ENCODE results near the gene SPOCK1. TPM values are rescaled to one million over a fixed set of nuclear protein-coding genes. Genes with fewer than 3 reads are reported as not detected.

The SPOCK1 gene
- total RNA-seq, 1 donor from 2014 or later = 81.2 TPM

DNA sequence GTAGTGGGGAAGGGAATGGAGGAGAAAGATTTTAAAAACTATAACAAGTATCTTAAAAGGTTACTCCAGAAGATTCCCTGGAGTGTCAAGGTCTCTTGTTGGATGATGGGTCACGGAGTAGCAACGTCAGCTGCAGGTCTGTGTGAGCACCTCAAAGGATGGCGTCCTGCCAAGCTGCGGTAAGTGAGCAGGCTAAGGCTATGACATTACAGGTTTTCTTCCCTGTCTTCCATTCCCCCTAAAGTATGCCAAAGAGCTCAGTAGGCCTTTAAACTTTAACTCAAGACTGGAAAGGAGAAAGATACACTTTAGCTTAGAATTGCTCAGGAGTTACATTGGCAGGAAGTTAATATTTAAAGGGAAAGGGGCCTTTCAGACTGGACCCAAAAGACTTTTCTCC lies 17.5 kb downstream of the SPOCK1 start:
- Histone ChIP-seq H3K27ac (no peak overlapping the region), H3K9me3 (no peaks in the 10 kb centered on the region), H3K4me1 (no peaks in the 10 kb centered on the region), H3K27me3 (no peaks in the 10 kb centered on the region), H3K36me3 (no peaks in the 10 kb centered on the region), H3K4me3 (no peak overlapping the region)
- intact Hi-C loops (cut with DNase I) = no loop called here
- no peak for DNase-seq (ENCODE audit: low spot score in 2 of 2)
- TF ChIP-seq, protein P1, sequence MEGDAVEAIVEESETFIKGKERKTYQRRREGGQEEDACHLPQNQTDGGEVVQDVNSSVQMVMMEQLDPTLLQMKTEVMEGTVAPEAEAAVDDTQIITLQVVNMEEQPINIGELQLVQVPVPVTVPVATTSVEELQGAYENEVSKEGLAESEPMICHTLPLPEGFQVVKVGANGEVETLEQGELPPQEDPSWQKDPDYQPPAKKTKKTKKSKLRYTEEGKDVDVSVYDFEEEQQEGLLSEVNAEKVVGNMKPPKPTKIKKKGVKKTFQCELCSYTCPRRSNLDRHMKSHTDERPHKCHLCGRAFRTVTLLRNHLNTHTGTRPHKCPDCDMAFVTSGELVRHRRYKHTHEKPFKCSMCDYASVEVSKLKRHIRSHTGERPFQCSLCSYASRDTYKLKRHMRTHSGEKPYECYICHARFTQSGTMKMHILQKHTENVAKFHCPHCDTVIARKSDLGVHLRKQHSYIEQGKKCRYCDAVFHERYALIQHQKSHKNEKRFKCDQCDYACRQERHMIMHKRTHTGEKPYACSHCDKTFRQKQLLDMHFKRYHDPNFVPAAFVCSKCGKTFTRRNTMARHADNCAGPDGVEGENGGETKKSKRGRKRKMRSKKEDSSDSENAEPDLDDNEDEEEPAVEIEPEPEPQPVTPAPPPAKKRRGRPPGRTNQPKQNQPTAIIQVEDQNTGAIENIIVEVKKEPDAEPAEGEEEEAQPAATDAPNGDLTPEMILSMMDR (IDR thresholded peaks at IDR 0.05) = no peak

DNA sequence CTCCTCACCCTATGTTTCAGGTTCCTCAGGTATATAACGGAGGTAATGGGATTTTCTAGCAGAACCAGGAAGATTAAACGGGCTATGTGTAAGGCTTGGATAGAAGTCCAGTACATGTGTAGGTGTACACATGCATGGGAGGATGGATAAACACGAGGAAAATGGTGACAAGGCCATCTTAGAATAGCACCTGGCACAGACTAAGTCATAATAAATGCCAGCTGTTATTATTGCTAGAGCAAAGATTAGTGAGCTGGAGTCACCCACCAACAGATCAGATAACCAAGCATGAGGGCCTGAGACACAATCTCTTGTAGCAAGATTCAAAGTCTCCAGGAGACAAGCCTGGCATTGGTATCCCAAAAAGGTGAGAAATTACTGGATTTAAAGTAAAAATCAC lies 21.1 kb downstream of the SPOCK1 start:
- Histone ChIP-seq H3K27me3 (no peaks in the 10 kb centered on the region), H3K4me1 (no peaks in the 10 kb centered on the region), H3K9me3 (no peaks in the 10 kb centered on the region), H3K4me3 (no peak overlapping the region), H3K36me3 (no peaks in the 10 kb centered on the region), H3K27ac (no peak overlapping the region)
- DNase-seq (ENCODE audit: low spot score in 2 of 2) = no peak
- TF ChIP-seq, protein P1 (IDR thresholded peaks at IDR 0.05) = no peak
- intact Hi-C loops (cut with DNase I) = no loop called here

DNA sequence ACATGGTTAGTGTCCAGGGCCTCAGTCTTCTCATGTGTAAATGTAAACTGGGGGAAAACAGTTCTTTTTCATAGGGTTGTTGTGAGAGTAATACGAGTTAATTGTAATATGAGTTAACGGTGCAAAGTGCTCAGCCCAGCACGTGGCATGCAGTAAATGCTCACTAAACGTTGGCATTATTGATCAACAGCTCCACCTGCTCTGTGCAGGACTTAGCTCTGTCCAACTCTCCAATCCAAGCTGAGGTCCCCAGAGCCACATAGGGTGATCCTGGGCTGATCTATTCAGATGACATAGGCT lies 28.3 kb downstream of the SPOCK1 start:
- Histone ChIP-seq H3K27me3 (no peaks in the 10 kb centered on the region), H3K27ac (no peak overlapping the region), H3K4me3 (no peak overlapping the region), H3K9me3 (no peaks in the 10 kb centered on the region), H3K36me3 (no peaks in the 10 kb centered on the region), H3K4me1 (no peaks in the 10 kb centered on the region)
- no peak for DNase-seq (ENCODE audit: low spot score in 2 of 2)
- intact Hi-C loops (cut with DNase I) = no loop called here
- TF ChIP-seq, protein P1 (IDR thresholded peaks at IDR 0.05) = no peak

DNA sequence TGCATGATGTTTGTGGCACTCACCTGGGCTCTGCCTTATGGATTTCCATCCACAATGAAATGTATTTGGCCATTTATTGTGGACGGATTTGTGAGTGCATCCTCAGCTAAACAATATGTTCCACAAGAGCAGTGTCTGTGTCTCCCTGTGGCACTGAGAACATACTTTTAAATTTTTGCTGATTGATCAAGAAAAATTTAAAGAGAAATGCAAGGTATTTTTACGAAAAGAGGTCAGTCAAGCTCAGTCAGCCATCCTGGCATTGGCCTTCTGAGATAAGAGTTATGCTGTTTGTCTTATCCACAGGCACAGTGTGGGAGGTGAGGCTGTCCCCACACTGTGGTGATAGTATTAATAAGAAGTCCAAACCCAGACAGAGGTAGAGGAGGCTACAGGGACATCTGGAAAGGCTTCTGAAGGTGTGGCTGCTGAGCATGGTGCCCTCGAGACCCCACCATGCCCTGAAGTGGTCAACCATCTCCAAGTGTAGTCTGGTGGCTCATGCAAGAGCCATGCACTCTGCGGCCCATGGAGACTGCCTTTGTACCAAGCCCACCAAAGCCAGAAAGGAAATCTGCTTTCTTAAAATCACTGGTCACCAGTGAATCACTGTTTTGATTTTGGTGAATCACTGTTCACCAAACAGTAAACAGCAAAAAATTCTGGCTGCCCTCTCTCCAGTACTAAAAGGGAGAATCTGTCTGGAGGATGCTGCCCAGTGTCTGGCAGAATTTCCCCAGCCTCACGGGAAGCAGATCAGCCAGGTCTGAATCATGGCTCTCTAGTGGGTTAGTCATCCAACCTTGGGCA lies 28.8 kb downstream of the SPOCK1 start:
- no peaks in the 10 kb centered on the region for H3K9me3 ChIP-seq
- TF ChIP-seq, protein P1 (IDR thresholded peaks at IDR 0.05) = no peak
- intact Hi-C loops (cut with DNase I) = no loop called here
- no peak overlapping the region for H3K4me3 ChIP-seq
- DNase-seq (ENCODE audit: low spot score in 2 of 2) = peak in 1 of 2 donors; percentile 76
- no peak overlapping the region for H3K27ac ChIP-seq
- no peaks in the 10 kb centered on the region for H3K36me3 ChIP-seq
- no peaks in the 10 kb centered on the region for H3K4me1 ChIP-seq
- no peaks in the 10 kb centered on the region for H3K27me3 ChIP-seq

DNA sequence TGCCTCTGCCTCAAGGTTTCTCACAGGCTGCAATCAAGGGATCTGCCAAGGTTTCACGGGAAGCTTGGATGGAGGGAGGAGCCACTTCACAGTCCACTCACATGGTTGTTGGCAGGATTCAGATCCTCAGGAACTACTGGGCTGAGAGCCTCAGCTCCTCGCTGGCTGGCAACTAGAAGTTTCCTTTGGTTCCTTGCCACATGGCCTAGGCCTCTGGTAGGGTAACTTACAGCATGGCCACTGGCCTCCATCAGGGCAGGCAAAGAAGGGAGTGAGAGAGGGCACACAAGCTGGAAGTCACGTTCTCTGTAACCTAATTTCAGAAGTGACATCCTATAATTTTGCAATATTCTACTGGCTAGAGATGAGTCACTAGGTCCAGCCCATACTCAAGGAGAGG lies 32.2 kb downstream of the SPOCK1 start:
- intact Hi-C loops (cut with DNase I) = loop anchor here (2.0 kb wide), 1 partner anchor 32 kb away; the partner anchor contains the start of gene SPOCK1
- Histone ChIP-seq H3K36me3 (no peaks in the 10 kb centered on the region), H3K9me3 (no peaks in the 10 kb centered on the region), H3K27me3 (no peaks in the 10 kb centered on the region), H3K4me3 (no peak overlapping the region), H3K27ac (peak overlapping the region; percentile 25 to 44), H3K4me1 (no peaks in the 10 kb centered on the region)
- TF ChIP-seq, protein P1 (IDR thresholded peaks at IDR 0.05) = no peak
- peak; percentile 54 to 80 for DNase-seq (ENCODE audit: low spot score in 2 of 2)

Measured in ascending aorta (tissue), 2 donors.